HepG2 (cell line): ENCODE data around the gene ELL3. TPM values are rescaled to one million over a fixed set of nuclear protein-coding genes. Genes with fewer than 3 reads are reported as not detected.
A peak's percentile ranks its signal among the peaks of the same experiment; 100 is the strongest.

Source experiments
- FOXA1 ChIP-seq, 2 experiments: fragments of 450-650 bp in 1 of 2; sonication (generic) in 1 of 2; formaldehyde crosslinking in 1 of 2; IDR thresholded peaks; 2 replicates each; pipeline versions ENCODE4 v1.4.0 to v1.6.1; 2016 to 2020; ENCODE audit warnings: missing genetic modification reagents in 1 of 2
- HNRNPUL1 ChIP-seq: fragments of 200-400 bp; formaldehyde crosslinking; IDR thresholded peaks from 2 replicates; pipeline ENCODE4 v1.6.1; 2017; ENCODE audit warnings: low read depth, mild to moderate bottlenecking, low read length, moderate library complexity
- MAZ ChIP-seq, 2 experiments: sonication (generic) in 1 of 2; formaldehyde crosslinking in 1 of 2; IDR thresholded peaks; 2 replicates each; pipeline versions ENCODE4 v1.5.0 to v1.6.1; 2012 to 2020; ENCODE audit warnings: low read depth in 2 of 2, mild to moderate bottlenecking in 2 of 2, borderline replicate concordance in 1 of 2, improper control_type of control experiment in 1 of 2, low read length in 1 of 2, missing genetic modification reagents in 1 of 2, moderate library complexity in 1 of 2
- MXD1 ChIP-seq: sonication (generic); formaldehyde crosslinking; IDR thresholded peaks from 2 replicates; pipeline ENCODE4 v1.4.0; 2020; ENCODE audit warnings: mild to moderate bottlenecking, missing genetic modification reagents
- POGK ChIP-seq: sonication (generic); formaldehyde crosslinking; conservative IDR thresholded peaks from 2 replicates; pipeline ENCODE4 v1.8.0; 2022; ENCODE audit warnings: mild to moderate bottlenecking, moderate library complexity, missing genetic modification reagents
- STAT5B ChIP-seq: sonication (generic); formaldehyde crosslinking; IDR thresholded peaks from 2 replicates; pipeline ENCODE4 v1.4.0; 2020; ENCODE audit warnings: missing genetic modification reagents
- TAF1 ChIP-seq: sonication (generic); formaldehyde crosslinking; IDR thresholded peaks from 2 replicates; pipeline ENCODE4 v1.4.0; 2020; ENCODE audit warnings: missing genetic modification reagents
- ZNF142 ChIP-seq: sonication (generic); formaldehyde crosslinking; IDR thresholded peaks from 2 replicates; pipeline ENCODE4 v1.4.0; 2020; ENCODE audit warnings: missing genetic modification reagents
- ZNF224 ChIP-seq: sonication (generic); formaldehyde crosslinking; IDR thresholded peaks from 2 replicates; pipeline ENCODE4 v1.5.0; 2020; ENCODE audit warnings: mild to moderate bottlenecking, missing genetic modification reagents
- ZNF263 ChIP-seq: sonication (generic); formaldehyde crosslinking; IDR thresholded peaks from 2 replicates; pipeline ENCODE4 v1.4.0; 2020; ENCODE audit warnings: missing genetic modification reagents
- ZNF431 ChIP-seq: sonication (generic); formaldehyde crosslinking; IDR thresholded peaks from 2 replicates; pipeline ENCODE4 v1.9.0; 2022; ENCODE audit warnings: missing genetic modification reagents, low read depth, mild to moderate bottlenecking, borderline replicate concordance
- ZNF501 ChIP-seq: sonication (generic); formaldehyde crosslinking; IDR thresholded peaks from 2 replicates; pipeline ENCODE4 v1.5.1; 2020; ENCODE audit warnings: mild to moderate bottlenecking, moderate library complexity, missing genetic modification reagents
- ZNF562 ChIP-seq: sonication (generic); formaldehyde crosslinking; IDR thresholded peaks from 2 replicates; pipeline ENCODE4 v1.8.0; 2022; ENCODE audit warnings: missing genetic modification reagents, borderline replicate concordance
- ZNF576 ChIP-seq: sonication (generic); formaldehyde crosslinking; IDR thresholded peaks from 2 replicates; pipeline ENCODE4 v1.4.0; 2020; ENCODE audit warnings: mild to moderate bottlenecking, missing genetic modification reagents
- ZNF614 ChIP-seq: IDR thresholded peaks from 2 replicates; pipeline ENCODE4 v1.6.1; 2018; ENCODE audit warnings: missing biosample characterization, missing genetic modification reagents, inconsistent platforms, borderline replicate concordance
- polyA plus RNA-seq, 8 experiments: library from polyadenylated mRNA; depleted of rRNA in 3 of 8; stranded (reverse) in 7 of 8; unstranded in 1 of 8; fragments of >200 nt; fragmentation: Illumina TruSeq in 4 of 8; extraction: Trizol in 4 of 8; gene quantifications; 2 replicates each; pipeline versions ENCODE4 v1.2.1 to v1.2.3, GENCODE V29; 2011 to 2016; ENCODE audit warnings: low read depth in 4 of 8, missing spikeins in 1 of 8, mixed read lengths in 1 of 8; ENCODE audit not compliant: insufficient read depth in 1 of 8
- total RNA-seq, 5 experiments: library from RNA; depleted of rRNA; stranded (reverse); fragments of >200 nt; fragmentation: Illumina TruSeq; extraction: Trizol; gene quantifications; 2 replicates each; pipeline ENCODE4 v1.2.3, GENCODE V29; 2016; ENCODE audit warnings: low read depth in 1 of 5

The ELL3 gene
- total and polyA plus RNA-seq, 2 of the 13 experiments (the other 11 are each of a cell fraction or from before 2014, with no cell fraction given) = 6.1 to 8.8 TPM

- TF ChIP-seq ZNF142 (CRISPR knock-in tag) (no peak), POGK (peak; percentile 58; the same call in 1 of the 2 replicates), MXD1 (CRISPR knock-in tag) (peak; percentile 66; the same call in 1 of the 2 replicates), ZNF263 (CRISPR knock-in tag) (no peak), ZNF224 (peak; percentile 82; the same call in 1 of the 2 replicates), ZNF501 (peak; percentile 93), TAF1 (CRISPR knock-in tag) (peak; percentile 90), ZNF614 (CRISPR knock-in tag) (no peak), MAZ (IDR thresholded peaks at IDR 0.05; ENCODE audit: borderline replicate concordance, low read depth, low read length) (no peak; the same call in 1 of the 2 replicates), MAZ (CRISPR knock-in tag; IDR thresholded peaks at IDR 0.05; ENCODE audit: low read depth) (0 out of 2 replicates have a peak, but pooled peaks have one; percentile 48), ZNF576 (CRISPR knock-in tag) (peak; percentile 77; the same call in 1 of the 2 replicates), ZNF562 (CRISPR knock-in tag) (no peak), STAT5B (CRISPR knock-in tag) (0 out of 2 replicates have a peak, but pooled peaks have one; percentile 21), ZNF431 (no peak), HNRNPUL1 (no peak), FOXA1 (IDR thresholded peaks at IDR 0.05) (no peak), FOXA1 (CRISPR knock-in tag; IDR thresholded peaks at IDR 0.05) (no peak)
Observed at GRCh38 chr15:43800286-43801141, 23.7 kb upstream of the ELL3 start, which contains the start of gene HYPK (continued).
